GM12878 (cell line): Measurements from ENCODE around the gene LRP1. TPM values are rescaled to one million over a fixed set of nuclear protein-coding genes. Genes with fewer than 3 reads are reported as not detected.
A peak's percentile ranks its signal among the peaks of the same experiment; 100 is the strongest.

ENCODE experiments used
- ATAC-seq: fragments of 200-7000 bp; cut with Tn5 transposase; 3 replicates; pipeline ENCODE4 v1.9.1; 2020; ENCODE audit warnings: mild to moderate bottlenecking, moderate library complexity
- BruUV-seq: library from RNA; stranded (reverse); fragments of 400-500 nt; replicated peaks from 2 replicates; lab custom pipeline; 2021; lab: Mats Ljungman, UMichigan
- CTCF ChIA-PET: fragments of 300-600 bp; sonication (Branson Sonifier 250); formaldehyde crosslinking; extraction: SDS; loops from one replicate; lab custom pipeline; 2021; ENCODE audit warnings: inconsistent platforms; lab: Yijun Ruan, JAX
- POLR2A ChIA-PET: fragments of 350-600 bp; formaldehyde crosslinking; extraction: SDS; loops from one replicate; lab custom pipeline; 2021; ENCODE audit warnings: inconsistent platforms; lab: Charles Lee
- RAD21 ChIA-PET: fragments of 300-600 bp; sonication (Branson Sonifier 250); formaldehyde crosslinking; loops from one replicate; lab custom pipeline; 2023; ENCODE audit warnings: antibody characterized with exemption; ENCODE audit not compliant: unreplicated experiment; lab: Charles Lee
- SMC1A ChIA-PET: fragments of 300-600 bp; sonication (Branson Sonifier 250); formaldehyde crosslinking; loops from one replicate; lab custom pipeline; 2023; ENCODE audit not compliant: unreplicated experiment, uncharacterized antibody; lab: Charles Lee
- DNase-seq: peaks from one replicate; pipeline ENCODE4 v3.0.0-alpha.2; 2011; ENCODE audit warnings: low read depth, low spot score
- FAIRE-seq: peaks from 3 replicates; lab custom pipeline; 2011; peaks lifted over from hg19 to GRCh38; lab: Jason Lieb, UNC
- H2AFZ ChIP-seq: 2 replicates; pipeline ENCODE4 v1.6.0; 2011; ENCODE audit warnings: low read depth, low read length, control low read depth; ENCODE audit not compliant: control insufficient read depth
- H3K27ac ChIP-seq: 2 replicates; pipeline ENCODE4 v1.5.1; 2011; ENCODE audit warnings: control low read depth; ENCODE audit not compliant: control insufficient read depth, insufficient read depth
- H3K27me3 ChIP-seq, 2 experiments: replicated peaks in 1 of 2; 2 replicates each; pipeline versions ENCODE4 v1.6.0 to v1.6.1; 2011; ENCODE audit warnings: low read length in 1 of 2; ENCODE audit not compliant: control insufficient read depth in 2 of 2, insufficient read depth in 2 of 2
- H3K36me3 ChIP-seq, 2 experiments: 2 replicates each; pipeline ENCODE4 v1.5.1; 2011; ENCODE audit warnings: low read length in 1 of 2; ENCODE audit not compliant: control insufficient read depth in 2 of 2, insufficient read depth in 2 of 2
- H3K4me1 ChIP-seq: 2 replicates; pipeline ENCODE4 v1.6.1; 2011; ENCODE audit warnings: mild to moderate bottlenecking, low read length, moderate library complexity, mixed read lengths; ENCODE audit not compliant: control insufficient read depth, insufficient read depth
- H3K4me2 ChIP-seq: 2 replicates; pipeline ENCODE4 v1.6.0; 2011; ENCODE audit warnings: control low read depth; ENCODE audit not compliant: control insufficient read depth, insufficient read depth
- H3K4me3 ChIP-seq: fragments of 200-600 bp; sonication (generic); 2 replicates; pipeline ENCODE4 v1.5.1; 2016
- H3K79me2 ChIP-seq: 2 replicates; pipeline ENCODE4 v1.6.0; 2011; ENCODE audit warnings: low read length; ENCODE audit not compliant: control insufficient read depth, insufficient read depth
- H3K9ac ChIP-seq: 2 replicates; pipeline ENCODE4 v1.8.0; 2011; ENCODE audit warnings: low read length, control low read depth, mixed read lengths; ENCODE audit not compliant: control insufficient read depth, insufficient read depth
- H3K9me3 ChIP-seq: replicated peaks from 3 replicates; pipeline ENCODE4 v1.5.1; 2011; ENCODE audit warnings: mild to moderate bottlenecking, low read length; ENCODE audit not compliant: control insufficient read depth, insufficient read depth
- H4K20me1 ChIP-seq: 2 replicates; pipeline ENCODE4 v1.6.0; 2011; ENCODE audit not compliant: control insufficient read depth, insufficient read depth
- ASH2L ChIP-seq: fragments of 300-600, 200-600 bp; sonication (generic); IDR thresholded peaks from 2 replicates; pipeline ENCODE4 v1.6.1; 2017; ENCODE audit warnings: low read depth, mild to moderate bottlenecking, borderline replicate concordance
- ATF7 ChIP-seq: fragments of 450-650 bp; IDR thresholded peaks from 2 replicates; pipeline ENCODE4 v1.6.1; 2016; ENCODE audit warnings: low read depth, mild to moderate bottlenecking
- BCLAF1 ChIP-seq: fragments of 450-650 bp; IDR thresholded peaks from 2 replicates; pipeline ENCODE4 v1.6.1; 2017; ENCODE audit warnings: antibody characterized with exemption, mild to moderate bottlenecking, moderate library complexity
- CEBPB ChIP-seq, 2 experiments: fragments of 150-350 bp in 1 of 2; IDR thresholded peaks; 2 replicates each; pipeline ENCODE4 v1.6.1; 2012 to 2014; ENCODE audit warnings: low read depth in 2 of 2, low read length in 2 of 2, borderline replicate concordance in 1 of 2, inconsistent platforms in 1 of 2
- CHD2 ChIP-seq: IDR thresholded peaks from 2 replicates; pipeline ENCODE4 v1.6.1; 2011; ENCODE audit warnings: low read depth, low read length, improper control_type of control experiment, borderline replicate concordance
- CREB1 ChIP-seq: IDR thresholded peaks from 2 replicates; pipeline ENCODE4 v1.6.1; 2012; ENCODE audit warnings: low read depth, mild to moderate bottlenecking, inconsistent platforms
- CUX1 ChIP-seq: IDR thresholded peaks from 2 replicates; pipeline ENCODE4 v1.6.1; 2012; ENCODE audit warnings: improper control_type of control experiment, low read depth, low read length; ENCODE audit not compliant: insufficient replicate concordance
- FOS ChIP-seq: IDR thresholded peaks from 3 replicates; pipeline ENCODE4 v1.6.1; 2011; ENCODE audit warnings: borderline replicate concordance; ENCODE audit not compliant: insufficient read length; ENCODE audit errors: extremely low read depth
- FOXM1 ChIP-seq: IDR thresholded peaks from 2 replicates; pipeline ENCODE4 v1.6.1; 2012; ENCODE audit warnings: low read depth, mild to moderate bottlenecking, inconsistent platforms, low read length, moderate library complexity
- HCFC1 ChIP-seq: fragments of 150-350 bp; IDR thresholded peaks from 2 replicates; pipeline ENCODE4 v1.6.1; 2014; ENCODE audit warnings: low read length
- NBN ChIP-seq: fragments of 450-650 bp; IDR thresholded peaks from 2 replicates; pipeline ENCODE4 v1.6.1; 2016
- PML ChIP-seq: IDR thresholded peaks from 2 replicates; pipeline ENCODE4 v1.6.1; 2012; ENCODE audit warnings: low read length, inconsistent platforms
- RFX5 ChIP-seq: IDR thresholded peaks from 2 replicates; pipeline ENCODE4 v1.6.1; 2011; ENCODE audit warnings: low read depth, low read length, improper control_type of control experiment
- RUNX3 ChIP-seq: IDR thresholded peaks from 2 replicates; pipeline ENCODE4 v1.6.1; 2012; ENCODE audit warnings: low read length, inconsistent platforms
- WRNIP1 ChIP-seq: IDR thresholded peaks from 2 replicates; pipeline ENCODE4 v1.6.1; 2011; ENCODE audit warnings: low read depth, low read length, improper control_type of control experiment, borderline replicate concordance
- ZBED1 ChIP-seq: IDR thresholded peaks from 2 replicates; pipeline ENCODE4 v1.6.1; 2016; ENCODE audit warnings: borderline replicate concordance
- WGBS: methylation state at CpG from one replicate; pipeline ENCODE4 v1.1.6; 2016; ENCODE audit warnings: low lambda C conversion rate; ENCODE audit not compliant: insufficient replicate concordance, insufficient coverage; ENCODE audit errors: missing lambda C conversion rate; 5-methylcytosine and 5-hydroxymethylcytosine counted together
- in situ Hi-C: fragments of 300-500 bp; cut with MboI; formaldehyde crosslinking; loops from 9 replicates; pipeline ENCODE4 v1.14.3; 2018; ENCODE audit warnings: mixed read lengths
- intact Hi-C: fragments of 100-400 bp; cut with micrococcal nuclease; formaldehyde crosslinking; loops from one replicate; pipeline ENCODE4 v1.14.2; 2022; ENCODE audit not compliant: unreplicated experiment
- polyA plus RNA-seq, 11 experiments: library from polyadenylated mRNA; depleted of rRNA in 4 of 11; unstranded in 6 of 11; stranded (reverse) in 5 of 11; fragments of >200 nt; fragmentation: Nextera tagmentation in 4 of 11; fragmentation: Illumina TruSeq in 1 of 11; extraction: Ambion mirVana in 4 of 11; extraction: Trizol in 1 of 11; gene quantifications; 1 replicate in 1 of 11; 2 replicates in 10 of 11; pipeline versions ENCODE4 v1.2.1 to v1.2.3, GENCODE V29; 2011 to 2016; ENCODE audit warnings: inconsistent platforms in 2 of 11, missing spikeins in 2 of 11, low read depth in 1 of 11
- total RNA-seq, 4 experiments: library from RNA; depleted of rRNA in 3 of 4; stranded (reverse); fragments of >200 nt in 3 of 4; fragmentation: Illumina TruSeq in 1 of 4; extraction: Trizol in 1 of 4; gene quantifications; 2 replicates each; pipeline versions ENCODE4 v1.2.1 to v1.2.3, GENCODE V29; 2013 to 2021

The LRP1 gene
- total and polyA plus RNA-seq, 10 of the 15 experiments (the other 5 are each of a cell fraction or from before 2014, with no cell fraction given), result under 0.01 to 1.1 (median 0.20) TPM; not detected in 2

- under 1% methylated on average over 7 of the region's 7 CpGs for WGBS
- Histone ChIP-seq H3K9ac (no peak overlapping the region), H3K4me2 (peak overlapping the region; percentile 83), H3K27me3 (peaks cover 27 to 29% of the 10 kb centered on the region in 2 experiments), H3K4me1 (peaks cover 13% of the 10 kb centered on the region), H3K36me3 (no peaks in the 10 kb centered on the region), H3K79me2 (no peaks in the 10 kb centered on the region), H3K4me3 (peak overlapping the region; percentile 50), H3K9me3 (no peaks in the 10 kb centered on the region), H2AFZ (no peak overlapping the region), H3K27ac (no peak overlapping the region), H4K20me1 (no peaks in the 10 kb centered on the region)
- POLR2A ChIA-PET, result no interaction called here
- ATAC-seq (peak; percentile 65), FAIRE-seq (peak; percentile 69), DNase-seq (no peak)
- SMC1A ChIA-PET, result interaction anchor here (3.6 to 4.2 kb wide), 2 partner anchors 14 to 26 kb away, joined by 36 to 55 read pairs; partner anchors contain the start of gene SHMT2
- in situ Hi-C loops (no loop called here), intact Hi-C loops (no loop called here)
- RAD21 ChIA-PET, result interaction anchor here (0.6 to 3.6 kb wide), 6 partner anchors 12 to 31 kb away, joined by 3 to 21 read pairs (median 3); partner anchors contain the start of gene SHMT2
- BruUV-seq, result no TSS peak
- CTCF ChIA-PET, result interaction anchor here (0.6 to 4.7 kb wide), 7 partner anchors 13 to 245 kb away, joined by 3 to 271 read pairs (median 6); partner anchors contain the start of gene SHMT2
- no peak for TF ChIP-seq HCFC1
- TF ChIP-seq BCLAF1, result no peak
- no peak for TF ChIP-seq FOS
- TF ChIP-seq RUNX3, result peak; percentile 63
- TF ChIP-seq ZBED1, result no peak
- no peak for TF ChIP-seq CUX1
- TF ChIP-seq CEBPB (IDR thresholded peaks at IDR 0.05; ENCODE audit: borderline replicate concordance in 1 of 2, low read depth in 2 of 2, low read length in 2 of 2), result peak in 1 of 2 experiments; percentile 53; a peak in 1 of 4 replicates
- TF ChIP-seq NBN, result peak; percentile 83
- no peak for TF ChIP-seq CHD2
- peak; percentile 92 for TF ChIP-seq CREB1
- no peak for TF ChIP-seq ASH2L
- peak; percentile 98 for TF ChIP-seq RFX5
- TF ChIP-seq PML, result no peak
- TF ChIP-seq FOXM1, result no peak
- no peak for TF ChIP-seq WRNIP1
- 0 out of 2 replicates have a peak, but pooled peaks have one; percentile 22 for TF ChIP-seq ATF7
Observed at GRCh38 chr12:57215668-57216013, 87.4 kb downstream of the LRP1 start.
